Omental fat pad (tissue), 4 donors: ENCODE results near the gene NOS1. TPM values are rescaled to one million over a fixed set of nuclear protein-coding genes. Genes with fewer than 3 reads are reported as not detected.

Experiments
- ATAC-seq: fragments of 150-250 bp; one replicate; pipeline ENCODE4 v1.9.1; 2016; ENCODE audit warnings: mild to moderate bottlenecking, moderate library complexity; ENCODE audit not compliant: low FRiP score
- DNase-seq: peaks from one replicate; pipeline ENCODE4 v3.0.0-alpha.2; 2019; ENCODE audit warnings: low spot score
- CTCF ChIP-seq, 3 donors: fragments of 450-650 bp; IDR thresholded peaks; one replicate each; pipeline ENCODE4 v1.5.1; 2016 to 2017; ENCODE audit warnings: antibody characterized with exemption in 3 of 3, mild to moderate bottlenecking in 3 of 3, moderate library complexity in 2 of 3
- total RNA-seq, 4 donors: library from RNA; depleted of rRNA; stranded (reverse); fragments of >200 nt; gene quantifications; one replicate each; pipeline ENCODE4 v1.1.0, GENCODE V29; 2016

NOS1 gene
- total RNA-seq, 4 donors from 2014 or later: under 0.01 to 1.4 (median 0.11) TPM

- ATAC-seq (no peak), DNase-seq (no peak)
- TF ChIP-seq CTCF (IDR thresholded peaks at IDR 0.05): no peak
These were observed 27.4 kb downstream of the NOS1 start for GRCh38 chr12:117334051-117334450.

DNA sequence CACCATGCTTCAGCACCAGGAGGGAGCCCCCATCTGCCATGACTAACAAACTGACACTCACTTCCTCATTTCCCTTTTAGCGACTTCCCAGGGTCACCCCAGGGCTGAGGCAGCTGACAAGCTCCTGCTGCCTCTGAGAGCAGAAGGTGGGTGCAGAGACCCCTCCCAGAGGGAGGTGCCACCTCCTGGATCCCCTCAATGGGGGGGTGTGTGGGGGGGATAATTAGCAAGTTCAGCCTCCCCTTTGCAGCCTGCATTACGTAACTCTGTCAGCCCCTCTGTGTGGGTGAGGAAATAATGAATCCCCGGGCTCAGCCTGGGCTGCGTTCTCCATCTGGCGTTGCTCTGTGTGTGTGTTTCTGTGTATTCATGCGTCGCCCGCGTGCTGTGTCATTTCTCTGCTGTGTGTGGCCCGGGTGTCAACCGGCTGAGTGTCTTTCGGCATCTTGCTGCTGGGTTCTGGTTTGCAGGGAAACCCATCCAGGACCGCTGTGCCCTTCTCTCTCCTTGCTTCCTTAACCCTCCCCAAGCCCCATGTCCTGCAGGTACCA, 28.0 kb downstream of the NOS1 start:
- no peak for TF ChIP-seq CTCF (IDR thresholded peaks at IDR 0.05)
- no peak for ATAC-seq
- DNase-seq: no peak

DNA sequence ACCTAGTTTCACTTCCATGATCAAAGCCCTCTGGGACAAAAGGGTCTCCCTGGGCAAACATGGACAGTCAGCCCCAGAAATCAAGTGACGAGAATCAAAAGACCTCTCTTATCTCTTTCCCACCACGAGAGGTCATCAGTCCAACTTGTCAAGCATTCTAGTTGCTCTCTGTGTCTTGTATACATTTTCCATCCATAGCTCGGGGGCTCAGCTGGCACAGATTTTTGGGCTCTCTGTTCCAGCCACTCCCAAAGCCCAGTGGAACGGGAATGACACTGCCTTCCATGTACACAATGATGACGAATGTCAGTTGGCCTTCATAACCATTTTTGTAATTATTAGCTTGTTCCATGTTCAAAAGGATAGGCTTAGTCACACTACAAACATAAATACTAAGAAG, 29.7 kb downstream of the NOS1 start:
- no peak for TF ChIP-seq CTCF (IDR thresholded peaks at IDR 0.05)
- ATAC-seq (no peak), DNase-seq (no peak)

DNA sequence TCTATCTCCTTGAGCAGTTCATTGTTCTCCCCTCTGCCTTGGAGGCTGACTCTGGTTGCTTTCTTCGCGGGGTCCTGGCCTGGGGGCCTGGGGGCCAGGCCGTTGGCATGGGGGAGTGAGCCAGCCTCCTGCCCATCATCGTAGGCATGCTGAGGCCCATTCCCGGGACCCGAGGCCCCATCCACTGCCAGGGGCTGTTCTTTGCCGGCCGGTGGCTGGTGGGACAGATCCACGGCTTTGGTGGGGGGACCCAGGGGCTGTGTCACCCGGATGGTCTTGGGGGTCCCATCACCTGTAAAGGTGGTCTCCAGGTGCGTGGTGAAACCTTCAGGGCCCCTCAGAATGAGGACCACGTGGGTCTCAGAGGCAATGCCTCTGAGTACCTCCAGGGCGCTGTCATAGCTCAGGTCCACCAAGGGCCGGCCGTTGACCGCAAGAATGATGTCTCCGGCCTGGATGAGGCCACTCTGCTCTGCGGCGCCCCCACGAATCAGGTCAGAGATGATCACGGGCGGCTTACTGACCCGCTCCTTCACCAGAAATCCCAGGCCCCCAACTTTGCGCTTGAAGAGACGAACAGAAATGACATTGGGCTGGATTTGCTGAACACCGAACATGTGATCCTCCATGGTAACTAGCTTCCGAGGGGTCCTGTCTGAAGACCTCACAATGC, 30.8 kb downstream of the NOS1 start:
- no peak for TF ChIP-seq CTCF (IDR thresholded peaks at IDR 0.05)
- no peak for ATAC-seq
- no peak for DNase-seq

DNA sequence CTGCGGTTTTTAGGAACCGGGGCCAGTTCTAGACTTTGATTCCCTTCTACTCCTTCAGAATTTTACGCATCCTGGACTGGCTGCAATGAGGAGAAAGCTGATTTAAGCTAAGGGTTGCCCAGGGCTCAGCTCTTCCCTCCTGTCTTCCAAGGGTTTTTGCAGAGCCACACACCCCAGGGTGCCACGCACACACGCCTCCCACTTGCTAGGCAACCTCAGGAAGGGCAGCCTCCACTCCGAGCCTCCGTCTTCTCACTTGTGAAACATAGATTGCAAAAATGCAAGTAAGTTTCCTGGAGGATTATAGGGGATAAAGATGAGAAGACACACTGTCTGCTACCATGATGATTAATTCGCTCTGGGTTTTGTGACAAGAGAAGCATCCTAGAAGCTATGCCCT, 31.7 kb downstream of the NOS1 start:
- TF ChIP-seq CTCF (IDR thresholded peaks at IDR 0.05): no peak
- no peak for DNase-seq
- ATAC-seq: no peak

- TF ChIP-seq CTCF (IDR thresholded peaks at IDR 0.05): no peak
- ATAC-seq: no peak
- no peak for DNase-seq
These were observed 32.8 kb downstream of the NOS1 start for GRCh38 chr12:117328556-117329100.

DNA sequence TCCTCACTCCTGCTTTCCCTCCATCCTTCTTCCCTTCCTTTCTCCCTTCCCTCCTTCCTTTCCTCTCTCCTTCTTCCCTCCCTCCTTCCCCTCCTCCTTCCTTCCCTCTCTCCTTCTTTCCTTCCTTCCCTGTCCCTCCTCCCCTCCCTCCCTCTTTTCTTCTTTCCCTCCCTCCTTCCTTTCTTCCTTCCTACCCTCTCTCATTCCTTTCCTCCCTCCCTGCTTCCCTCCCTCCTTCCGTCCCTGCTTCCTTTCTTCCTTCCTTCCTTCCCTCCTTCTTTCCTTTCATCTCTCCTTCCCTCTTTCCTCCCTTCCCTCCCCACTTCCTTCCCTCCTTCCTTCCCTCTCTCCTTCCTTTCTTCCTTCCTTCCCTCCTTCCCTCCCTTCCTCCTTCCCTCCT, 39.0 kb downstream of the NOS1 start:
- TF ChIP-seq CTCF (IDR thresholded peaks at IDR 0.05): no peak
- no peak for ATAC-seq
- DNase-seq: no peak
